Endothelial cell of umbilical vein (primary cell): ENCODE measurements around the gene NTNG1. TPM values are rescaled to one million over a fixed set of nuclear protein-coding genes. Genes with fewer than 3 reads are reported as not detected.

Experiments used
- BruUV-seq: library from RNA; stranded (reverse); fragments of 400-500 nt; replicated peaks from 2 replicates; lab custom pipeline; 2021; lab: Mats Ljungman, UMichigan
- CTCF ChIA-PET: fragments of 300-600, 350-600 bp; sonication (Branson Sonifier 250); formaldehyde crosslinking; loops from one replicate; lab custom pipeline; 2021; ENCODE audit warnings: antibody characterized with exemption, inconsistent platforms; lab: Charles Lee
- POLR2A ChIA-PET: fragments of 300-600, 350-600 bp; sonication (Branson Sonifier 250); formaldehyde crosslinking; loops from one replicate; lab custom pipeline; 2021; ENCODE audit warnings: antibody characterized with exemption, inconsistent platforms; lab: Charles Lee
- DNase-seq: peaks from one replicate; pipeline ENCODE4 v3.0.0-alpha.2; 2011; ENCODE audit warnings: low read depth, low spot score
- FAIRE-seq: peaks from 2 replicates; lab custom pipeline; 2011; peaks lifted over from hg19 to GRCh38; lab: Jason Lieb, UNC
- H2AFZ ChIP-seq: 2 replicates; pipeline ENCODE4 v1.6.0; 2012; ENCODE audit warnings: low read depth, low read length, control low read depth, inconsistent platforms
- H3K27ac ChIP-seq: 2 replicates; pipeline ENCODE4 v1.5.1; 2011; ENCODE audit warnings: low read depth, mild to moderate bottlenecking, control low read depth, low read length, moderate library complexity; ENCODE audit not compliant: insufficient read depth
- H3K27me3 ChIP-seq, 2 experiments: 2 replicates each; pipeline versions ENCODE4 v1.6.0 to v1.6.1; 2011; ENCODE audit warnings: low read length in 2 of 2, mixed read lengths in 1 of 2; ENCODE audit not compliant: control insufficient read depth in 2 of 2, insufficient read depth in 2 of 2
- H3K36me3 ChIP-seq, 2 experiments: 2 replicates in 1 of 2; 3 replicates in 1 of 2; pipeline ENCODE4 v1.5.1; 2011; ENCODE audit warnings: low read length in 2 of 2, mild to moderate bottlenecking in 1 of 2, moderate library complexity in 1 of 2; ENCODE audit not compliant: control insufficient read depth in 2 of 2, insufficient read depth in 2 of 2; ENCODE audit errors: extremely low read depth in 1 of 2
- H3K4me1 ChIP-seq: 3 replicates; pipeline ENCODE4 v1.5.1; 2011; ENCODE audit warnings: mild to moderate bottlenecking, low read length; ENCODE audit not compliant: control insufficient read depth, insufficient read depth; ENCODE audit errors: extremely low read depth
- H3K4me2 ChIP-seq: 2 replicates; pipeline ENCODE4 v1.6.1; 2011; ENCODE audit warnings: low read length, control low read depth, mixed read lengths; ENCODE audit not compliant: insufficient read depth
- H3K4me3 ChIP-seq, 3 experiments: fragments of 200-600 bp in 1 of 3; sonication (generic), shearing (Covaris generic) in 1 of 3; replicated peaks in 1 of 3; 2 replicates each; pipeline ENCODE4 v1.5.1; 2011 to 2016; ENCODE audit warnings: control low read depth in 3 of 3, low read length in 3 of 3, mild to moderate bottlenecking in 2 of 3, inconsistent platforms in 1 of 3, low read depth in 1 of 3, moderate library complexity in 1 of 3; ENCODE audit not compliant: insufficient read depth in 1 of 3
- H3K79me2 ChIP-seq: 2 replicates; pipeline ENCODE4 v1.6.0; 2012; ENCODE audit warnings: low read length, inconsistent platforms; ENCODE audit not compliant: control insufficient read depth, insufficient read depth
- H3K9ac ChIP-seq: replicated peaks from 2 replicates; pipeline ENCODE3; 2011; ENCODE audit warnings: low read length, control low read depth; ENCODE audit not compliant: insufficient read depth; ENCODE audit errors: extremely low read depth
- H3K9me1 ChIP-seq: replicated peaks from 3 replicates; pipeline ENCODE4 v1.6.0; 2011; ENCODE audit warnings: mild to moderate bottlenecking, low read length; ENCODE audit not compliant: control insufficient read depth, insufficient read depth; ENCODE audit errors: extremely low read depth
- H3K9me3 ChIP-seq: replicated peaks from 2 replicates; pipeline ENCODE4 v1.5.1; 2012; ENCODE audit warnings: low read length, inconsistent platforms; ENCODE audit not compliant: control insufficient read depth, insufficient read depth
- H4K20me1 ChIP-seq: replicated peaks from 2 replicates; pipeline ENCODE3; 2011; ENCODE audit warnings: mild to moderate bottlenecking, low read length; ENCODE audit not compliant: control insufficient read depth, insufficient read depth; ENCODE audit errors: extremely low read depth
- EZH2 ChIP-seq: IDR thresholded peaks from 2 replicates; pipeline ENCODE4 v1.6.1; 2012; ENCODE audit warnings: borderline replicate concordance, low read depth, mild to moderate bottlenecking, moderate library complexity, low read length, inconsistent platforms; ENCODE audit not compliant: severe bottlenecking
- FOS ChIP-seq: IDR thresholded peaks from 2 replicates; pipeline ENCODE4 v1.6.1; 2011; ENCODE audit warnings: mild to moderate bottlenecking, low read length, moderate library complexity, borderline replicate concordance; ENCODE audit not compliant: insufficient read depth
- GATA2 ChIP-seq: IDR thresholded peaks from 2 replicates; pipeline ENCODE4 v1.7.0; 2011; ENCODE audit warnings: low read depth, mild to moderate bottlenecking, moderate library complexity, mixed read lengths, low read length; ENCODE audit not compliant: insufficient read length, insufficient read depth
- JUN ChIP-seq: IDR thresholded peaks from 2 replicates; pipeline ENCODE4 v1.6.1; 2011; ENCODE audit warnings: borderline replicate concordance, low read depth; ENCODE audit not compliant: insufficient read length, insufficient read depth
- MYC ChIP-seq: IDR thresholded peaks from one replicate; pipeline ENCODE4 v1.6.1; 2011; ENCODE audit warnings: mild to moderate bottlenecking, low read depth, low read length
- POLR2A ChIP-seq: IDR thresholded peaks from 2 replicates; pipeline ENCODE4 v1.6.1; 2012; ENCODE audit warnings: low read depth, mild to moderate bottlenecking, control low read depth, low read length
- POLR2AphosphoS5 ChIP-seq: IDR thresholded peaks from 2 replicates; pipeline ENCODE4 v1.6.1; 2012; ENCODE audit warnings: low read depth, mild to moderate bottlenecking, control low read depth, low read length, moderate library complexity; ENCODE audit not compliant: insufficient read depth
- dilution Hi-C: fragments of 300-500 bp; cut with MboI; formaldehyde crosslinking; loops from one replicate; pipeline ENCODE4 v1.15.0; 2019; ENCODE audit warnings: low sequenced_read_pairs; ENCODE audit not compliant: extremely low pct_ligation_motif_present
- intact Hi-C: fragments of 100-400 bp; cut with micrococcal nuclease; formaldehyde crosslinking; loops from one replicate; pipeline ENCODE4 v1.10.0; 2022
- polyA plus RNA-seq, 4 experiments: library from polyadenylated mRNA; depleted of rRNA in 3 of 4; stranded (reverse) in 3 of 4; unstranded in 1 of 4; fragments of >200 nt; gene quantifications; 2 replicates each; pipeline versions ENCODE4 v1.2.1 to v1.2.3, GENCODE V29; 2011 to 2012; ENCODE audit warnings: missing spikeins in 1 of 4
- total RNA-seq: library from RNA; stranded (reverse); gene quantifications from 2 replicates; pipeline ENCODE4 v1.2.3, GENCODE V29; 2021
- TF ChIP-seq, protein P1 (sequence below), 2 donors: IDR thresholded peaks; 1 replicate in 1 of 2; 2 replicates in 1 of 2; pipeline ENCODE4 v1.5.1; 2011; ENCODE audit warnings: low read length in 2 of 2, mild to moderate bottlenecking in 2 of 2, moderate library complexity in 2 of 2, control low read depth in 1 of 2, inconsistent platforms in 1 of 2, low read depth in 1 of 2; ENCODE audit not compliant: insufficient read depth in 1 of 2; ENCODE audit errors: extremely low read depth in 1 of 2
- TF ChIP-seq, protein P2 (sequence below): IDR thresholded peaks from 2 replicates; pipeline ENCODE4 v1.6.1; 2011; ENCODE audit not compliant: insufficient read depth, insufficient read length

NTNG1 gene
- total and polyA plus RNA-seq, 2 donors (not counting 3 experiments of a cell fraction or from before 2014, with no cell fraction given): not detected

DNA sequence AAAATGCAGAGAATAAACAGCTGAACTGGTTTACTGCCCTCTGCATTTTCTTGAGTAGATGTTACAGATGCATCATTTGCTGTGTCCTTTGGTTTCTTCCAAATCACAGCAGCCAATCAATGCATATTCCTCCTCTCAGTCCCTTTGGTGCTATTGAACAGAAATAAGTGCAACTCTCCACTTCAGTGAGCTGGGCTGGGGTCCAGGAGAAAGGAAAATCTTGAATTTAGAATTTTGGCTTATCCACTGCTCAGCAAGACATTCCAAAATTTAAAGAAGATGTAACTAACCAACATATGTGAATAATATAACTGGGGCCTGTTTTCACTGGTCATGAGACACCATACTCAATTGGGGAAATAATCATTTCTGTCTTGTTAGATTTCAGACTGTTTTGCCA is 45.2 kb upstream of the NTNG1 start:
- no peaks in the 10 kb centered on the region for H4K20me1 ChIP-seq
- no peak overlapping the region for H3K9ac ChIP-seq
- intact Hi-C loops: no loop called here
- no peaks in the 10 kb centered on the region for H3K9me1 ChIP-seq
- CTCF ChIA-PET: no interaction called here
- no peak overlapping the region for H3K27ac ChIP-seq
- H3K4me2 ChIP-seq: no peak overlapping the region
- POLR2A ChIA-PET: no interaction called here
- TF ChIP-seq EZH2 (no peak), FOS (no peak), GATA2 (no peak), POLR2A (no peak), POLR2AphosphoS5 (no peak), MYC (no peak), JUN (no peak)
- TF ChIP-seq, protein P1, sequence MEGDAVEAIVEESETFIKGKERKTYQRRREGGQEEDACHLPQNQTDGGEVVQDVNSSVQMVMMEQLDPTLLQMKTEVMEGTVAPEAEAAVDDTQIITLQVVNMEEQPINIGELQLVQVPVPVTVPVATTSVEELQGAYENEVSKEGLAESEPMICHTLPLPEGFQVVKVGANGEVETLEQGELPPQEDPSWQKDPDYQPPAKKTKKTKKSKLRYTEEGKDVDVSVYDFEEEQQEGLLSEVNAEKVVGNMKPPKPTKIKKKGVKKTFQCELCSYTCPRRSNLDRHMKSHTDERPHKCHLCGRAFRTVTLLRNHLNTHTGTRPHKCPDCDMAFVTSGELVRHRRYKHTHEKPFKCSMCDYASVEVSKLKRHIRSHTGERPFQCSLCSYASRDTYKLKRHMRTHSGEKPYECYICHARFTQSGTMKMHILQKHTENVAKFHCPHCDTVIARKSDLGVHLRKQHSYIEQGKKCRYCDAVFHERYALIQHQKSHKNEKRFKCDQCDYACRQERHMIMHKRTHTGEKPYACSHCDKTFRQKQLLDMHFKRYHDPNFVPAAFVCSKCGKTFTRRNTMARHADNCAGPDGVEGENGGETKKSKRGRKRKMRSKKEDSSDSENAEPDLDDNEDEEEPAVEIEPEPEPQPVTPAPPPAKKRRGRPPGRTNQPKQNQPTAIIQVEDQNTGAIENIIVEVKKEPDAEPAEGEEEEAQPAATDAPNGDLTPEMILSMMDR (IDR thresholded peaks at IDR 0.05; ENCODE audit: extremely low read depth in 1 of 2, insufficient read depth in 1 of 2, low read depth in 1 of 2, low read length in 2 of 2): no peak
- TF ChIP-seq, protein P2, sequence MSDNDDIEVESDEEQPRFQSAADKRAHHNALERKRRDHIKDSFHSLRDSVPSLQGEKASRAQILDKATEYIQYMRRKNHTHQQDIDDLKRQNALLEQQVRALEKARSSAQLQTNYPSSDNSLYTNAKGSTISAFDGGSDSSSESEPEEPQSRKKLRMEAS: no peak
- H3K9me3 ChIP-seq: no peaks in the 10 kb centered on the region
- no peaks in the 10 kb centered on the region for H3K36me3 ChIP-seq
- no peak overlapping the region for H3K4me3 ChIP-seq
- H3K27me3 ChIP-seq: no peaks in the 10 kb centered on the region
- H3K4me1 ChIP-seq: no peaks in the 10 kb centered on the region
- no TSS peak for BruUV-seq
- dilution Hi-C loops: no loop called here
- H3K79me2 ChIP-seq: no peaks in the 10 kb centered on the region
- FAIRE-seq (peak; percentile 54), DNase-seq (no peak)
- H2AFZ ChIP-seq: no peak overlapping the region
